Activated naive CD4-positive, alpha-beta T cell treated with anti-CD3 and anti-CD28 coated beads, Interleukin-2, amount 50 U/mL, for 72 hours (primary cell): ENCODE measurements around the gene SLC7A7. TPM values are rescaled to one million over a fixed set of nuclear protein-coding genes. Genes with fewer than 3 reads are reported as not detected.

Experiments used
- ATAC-seq, 2 donors: fragments of 150-1000 bp; cut with Tn5 transposase; 2 replicates each; pipeline ENCODE4 v1.10.0; 2021; ENCODE audit warnings: mild to moderate bottlenecking in 2 of 2, moderate library complexity in 2 of 2
- DNase-seq, 2 donors: peaks; one replicate each; pipeline ENCODE4 v3.0.0; 2021 to 2022; ENCODE audit warnings: low spot score in 2 of 2
- H3K27ac Mint-ChIP-seq, 2 donors: one replicate each; pipeline ENCODE4 v1.8.0; 2022; ENCODE audit warnings: mild to moderate bottlenecking in 2 of 2, mixed read lengths in 2 of 2
- H3K36me3 Mint-ChIP-seq, 2 donors: one replicate each; pipeline ENCODE4 v1.8.0; 2022; ENCODE audit warnings: mixed read lengths in 2 of 2
- H3K9me3 Mint-ChIP-seq, 2 donors: one replicate each; pipeline ENCODE4 v1.8.0; 2022; ENCODE audit warnings: mixed read lengths in 2 of 2
- total RNA-seq, 2 donors: library from RNA; stranded (reverse); gene quantifications; one replicate each; pipeline ENCODE4 v1.2.3, GENCODE V29; 2022

Gene SLC7A7
- total RNA-seq, 2 donors from 2014 or later: 0.46 to 0.78 TPM

GRCh38 chr14:22846811-22847307 lies 31.6 kb upstream of the SLC7A7 start:
- H3K9me3 Mint-ChIP-seq: no peaks in the 10 kb centered on the region
- DNase-seq (peak in 1 of 2 donors; percentile 49), ATAC-seq (no peak)
- no peaks in the 10 kb centered on the region for H3K36me3 Mint-ChIP-seq
- peak overlapping the region in 1 of 2 donors; percentile 22 for H3K27ac Mint-ChIP-seq

- ATAC-seq (no peak), DNase-seq (peak in 1 of 2 donors; percentile 47)
- H3K27ac Mint-ChIP-seq: peak overlapping the region in 1 of 2 donors; percentile 22
- H3K36me3 Mint-ChIP-seq: no peaks in the 10 kb centered on the region
- H3K9me3 Mint-ChIP-seq: no peaks in the 10 kb centered on the region
These were observed 30.8 kb upstream of the SLC7A7 start for GRCh38 chr14:22845821-22846625.

GRCh38 chr14:22845103-22845394 lies 29.8 kb upstream of the SLC7A7 start:
- Mint-ChIP-seq H3K36me3 (no peaks in the 10 kb centered on the region), H3K27ac (no peak overlapping the region), H3K9me3 (no peaks in the 10 kb centered on the region)
- DNase-seq: no peak
- ATAC-seq: no peak

- ATAC-seq: no peak
- H3K9me3 Mint-ChIP-seq: no peaks in the 10 kb centered on the region
- no peak for DNase-seq
- no peak overlapping the region for H3K27ac Mint-ChIP-seq
- no peaks in the 10 kb centered on the region for H3K36me3 Mint-ChIP-seq
These were observed 29.2 kb upstream of the SLC7A7 start for GRCh38 chr14:22844221-22845102.

- Mint-ChIP-seq H3K36me3 (no peaks in the 10 kb centered on the region), H3K27ac (no peak overlapping the region), H3K9me3 (no peaks in the 10 kb centered on the region)
- ATAC-seq (no peak), DNase-seq (no peak)
These were observed 28.1 kb upstream of the SLC7A7 start for GRCh38 chr14:22843123-22843925.

- ATAC-seq: no peak
- no peaks in the 10 kb centered on the region for H3K36me3 Mint-ChIP-seq
- no peak overlapping the region for H3K27ac Mint-ChIP-seq
- no peak for DNase-seq
- no peaks in the 10 kb centered on the region for H3K9me3 Mint-ChIP-seq
These were observed 27.2 kb upstream of the SLC7A7 start for GRCh38 chr14:22842211-22843122.

GRCh38 chr14:22841769-22842168 lies 26.5 kb upstream of the SLC7A7 start:
- Mint-ChIP-seq H3K27ac (no peak overlapping the region), H3K9me3 (no peaks in the 10 kb centered on the region), H3K36me3 (peaks cover 0 to 6% of the 10 kb centered on the region in 2 donors)
- no peak for DNase-seq
- ATAC-seq: no peak

- Mint-ChIP-seq H3K9me3 (no peaks in the 10 kb centered on the region), H3K27ac (no peak overlapping the region)
These were observed 26.1 kb upstream of the SLC7A7 start for GRCh38 chr14:22841311-22841710.

GRCh38 chr14:22839159-22839779 lies 24.0 kb upstream of the SLC7A7 start:
- Mint-ChIP-seq H3K36me3 (peaks cover 0 to 16% of the 10 kb centered on the region in 2 donors), H3K9me3 (no peaks in the 10 kb centered on the region), H3K27ac (no peak overlapping the region)
- ATAC-seq (no peak), DNase-seq (no peak)

More at GRCh38 chr14:22841311-22841710, 26.1 kb upstream of the SLC7A7 start:
- DNase-seq (no peak), ATAC-seq (no peak)
- H3K36me3 Mint-ChIP-seq: peaks cover 0 to 10% of the 10 kb centered on the region in 2 donors

GRCh38 chr14:22838631-22839041 lies 23.4 kb upstream of the SLC7A7 start:
- Mint-ChIP-seq H3K9me3 (no peaks in the 10 kb centered on the region), H3K27ac (no peak overlapping the region), H3K36me3 (peaks cover 0 to 20% of the 10 kb centered on the region in 2 donors)
- ATAC-seq (no peak), DNase-seq (no peak)

GRCh38 chr14:22837750-22838538 lies 22.7 kb upstream of the SLC7A7 start:
- ATAC-seq (no peak), DNase-seq (no peak)
- H3K9me3 Mint-ChIP-seq: no peaks in the 10 kb centered on the region
- H3K27ac Mint-ChIP-seq: no peak overlapping the region
- H3K36me3 Mint-ChIP-seq: peaks cover 0 to 20% of the 10 kb centered on the region in 2 donors

- peak overlapping the region; percentile 8 to 94 for H3K27ac Mint-ChIP-seq
- DNase-seq (no peak), ATAC-seq (peak; percentile 36 to 53)
- H3K36me3 Mint-ChIP-seq: peaks cover 1 to 21% of the 10 kb centered on the region in 2 donors
- no peaks in the 10 kb centered on the region for H3K9me3 Mint-ChIP-seq
These were observed 22.0 kb upstream of the SLC7A7 start for GRCh38 chr14:22837114-22837749.

- no peak for DNase-seq
- ATAC-seq: no peak
- Mint-ChIP-seq H3K27ac (peak within 1 kb of the TSS; percentile 8 to 94), H3K9me3 (no peaks in the 10 kb centered on the region), H3K36me3 (peaks cover 8 to 28% of the 10 kb centered on the region in 2 donors)
These were observed 21.3 kb upstream of the SLC7A7 start, which contains the start of gene MMP14 for GRCh38 chr14:22836301-22837113. TSS of gene MMP14 (plus strand) at chr14:22836585. CDS start at chr14:22836818, 233 bp downstream.
